GM12801 (cell line): ENCODE data around the gene SEMA6B.

Experiments
- TF ChIP-seq, protein P1 (sequence below): IDR thresholded peaks from one replicate; pipeline ENCODE4 v1.5.1; 2011; ENCODE audit warnings: control low read depth; ENCODE audit not compliant: insufficient read length; ENCODE audit errors: extremely low read depth

SEMA6B gene

GRCh38 chr19:4553775-4554174 is 5.7 kb downstream of the SEMA6B start:
- TF ChIP-seq, protein P1, sequence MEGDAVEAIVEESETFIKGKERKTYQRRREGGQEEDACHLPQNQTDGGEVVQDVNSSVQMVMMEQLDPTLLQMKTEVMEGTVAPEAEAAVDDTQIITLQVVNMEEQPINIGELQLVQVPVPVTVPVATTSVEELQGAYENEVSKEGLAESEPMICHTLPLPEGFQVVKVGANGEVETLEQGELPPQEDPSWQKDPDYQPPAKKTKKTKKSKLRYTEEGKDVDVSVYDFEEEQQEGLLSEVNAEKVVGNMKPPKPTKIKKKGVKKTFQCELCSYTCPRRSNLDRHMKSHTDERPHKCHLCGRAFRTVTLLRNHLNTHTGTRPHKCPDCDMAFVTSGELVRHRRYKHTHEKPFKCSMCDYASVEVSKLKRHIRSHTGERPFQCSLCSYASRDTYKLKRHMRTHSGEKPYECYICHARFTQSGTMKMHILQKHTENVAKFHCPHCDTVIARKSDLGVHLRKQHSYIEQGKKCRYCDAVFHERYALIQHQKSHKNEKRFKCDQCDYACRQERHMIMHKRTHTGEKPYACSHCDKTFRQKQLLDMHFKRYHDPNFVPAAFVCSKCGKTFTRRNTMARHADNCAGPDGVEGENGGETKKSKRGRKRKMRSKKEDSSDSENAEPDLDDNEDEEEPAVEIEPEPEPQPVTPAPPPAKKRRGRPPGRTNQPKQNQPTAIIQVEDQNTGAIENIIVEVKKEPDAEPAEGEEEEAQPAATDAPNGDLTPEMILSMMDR = no peak

DNA sequence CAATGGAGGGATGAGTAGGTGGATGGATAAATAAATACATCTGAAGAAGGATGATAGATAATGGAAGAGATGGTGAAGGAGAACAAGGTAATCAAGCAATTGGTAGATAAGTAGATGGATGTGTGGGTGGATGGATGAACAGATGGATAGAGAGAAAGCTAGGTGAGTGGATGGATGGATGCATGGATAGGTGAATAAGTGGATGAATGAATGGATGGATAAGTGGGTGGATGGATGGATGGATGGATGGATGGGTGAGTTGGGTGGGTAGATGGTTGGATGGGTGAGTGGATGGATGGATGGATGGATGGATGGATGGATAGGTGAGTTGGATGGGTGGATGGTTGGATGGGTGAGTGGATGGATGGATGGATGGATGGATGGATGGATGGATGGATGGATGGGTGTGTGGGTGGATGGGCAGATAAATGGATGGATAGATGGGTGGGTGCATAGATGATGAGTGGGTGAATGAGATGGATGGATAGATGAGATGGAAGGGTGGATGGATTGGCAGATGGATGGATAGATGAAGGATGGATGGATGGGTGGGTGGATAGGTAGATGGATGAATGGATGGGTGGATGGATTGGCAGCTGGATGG is 6.3 kb downstream of the SEMA6B start:
- TF ChIP-seq, protein P1 = no peak

DNA sequence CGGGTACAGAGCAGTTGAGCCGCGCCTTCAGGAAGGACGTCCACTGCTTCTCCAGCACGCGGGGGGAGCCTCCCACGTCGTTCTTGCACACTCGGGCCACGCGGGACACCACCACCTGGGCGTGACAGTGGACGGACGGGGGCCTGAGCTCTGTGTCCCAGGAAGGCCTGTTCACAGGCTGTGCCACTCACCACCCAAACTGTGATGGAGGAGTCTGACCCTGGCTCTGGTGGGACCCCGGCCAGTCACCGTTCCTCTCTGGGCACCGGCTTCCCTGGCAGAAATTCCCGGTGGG is 7.0 kb downstream of the SEMA6B start:
- TF ChIP-seq, protein P1 = no peak

GRCh38 chr19:4550479-4551050 is 8.9 kb downstream of the SEMA6B start:
- TF ChIP-seq, protein P1 = no peak

GRCh38 chr19:4550018-4550417 is 9.5 kb downstream of the SEMA6B start:
- TF ChIP-seq, protein P1 = no peak

DNA sequence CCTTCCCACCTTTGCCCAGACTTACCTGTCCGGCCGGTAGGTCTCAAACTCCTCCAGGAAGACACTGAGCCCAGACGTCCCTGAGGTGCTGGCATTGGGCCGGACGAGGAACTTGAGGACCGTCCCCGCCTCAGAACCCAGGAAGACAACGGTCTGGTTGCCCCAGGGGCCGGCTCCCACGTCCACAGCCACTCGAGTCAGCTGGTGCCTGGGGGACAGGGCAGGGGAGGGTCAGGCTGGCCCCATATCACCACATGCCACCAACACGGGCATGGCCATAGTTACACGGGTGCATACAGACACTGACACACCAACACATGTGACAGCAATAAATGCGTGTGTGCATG is 11.3 kb downstream of the SEMA6B start:
- TF ChIP-seq, protein P1 = no peak

DNA sequence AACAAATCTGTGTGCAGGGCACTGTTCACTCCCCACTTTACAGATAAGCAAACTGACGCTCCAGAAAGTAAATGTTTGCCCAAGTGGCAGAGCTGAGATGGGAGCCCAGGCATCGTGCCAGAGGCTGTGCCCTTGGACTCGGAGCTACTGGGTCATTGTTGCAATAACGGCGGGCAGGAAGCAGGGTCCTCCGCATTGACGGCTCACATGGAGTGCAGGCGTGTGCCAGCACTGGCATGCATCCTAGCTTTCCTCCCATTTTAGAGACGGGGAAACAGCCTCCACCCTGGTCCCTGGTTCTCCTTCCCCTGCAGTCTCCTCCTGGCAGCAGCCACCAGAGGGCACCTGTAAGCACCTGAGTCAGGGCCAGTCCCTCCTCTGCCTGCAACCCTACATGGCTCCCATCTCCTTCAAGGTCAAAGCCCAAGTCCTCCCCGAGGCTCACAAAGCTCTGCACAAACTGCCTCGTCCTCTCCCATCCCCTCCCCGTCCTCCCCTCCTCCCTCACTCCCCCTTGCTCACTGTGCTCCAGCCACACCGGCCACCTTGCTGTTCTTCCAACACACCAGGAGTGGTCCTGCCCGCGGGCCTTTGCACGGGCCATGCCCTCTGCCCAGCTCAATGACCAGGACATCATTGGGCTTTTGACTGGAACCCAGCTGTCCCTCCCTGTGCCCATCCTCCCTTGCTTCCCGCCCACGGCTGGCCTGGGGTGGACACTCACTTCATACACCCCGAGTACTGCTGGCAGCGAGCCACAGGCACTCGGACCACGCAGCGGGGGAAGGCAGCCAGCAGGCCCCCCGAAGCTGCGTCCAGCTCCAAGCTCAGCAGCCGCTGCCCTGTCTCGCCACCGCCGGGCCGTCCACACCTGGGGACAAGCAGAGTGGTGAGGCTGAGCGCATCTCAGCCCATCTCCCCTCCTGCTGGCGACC is 11.9 kb downstream of the SEMA6B start:
- TF ChIP-seq, protein P1 = no peak
